HEK293 (cell line): Measurements from ENCODE around the gene RPUSD2.

Experiments
- CTCF ChIA-PET: fragments of 350-600 bp; formaldehyde crosslinking; extraction: SDS; loops from one replicate; lab custom pipeline; 2021; ENCODE audit warnings: antibody characterized with exemption; lab: Yijun Ruan, JAX
- POLR2A ChIA-PET: fragments of 300-600 bp; formaldehyde crosslinking; extraction: SDS; loops from one replicate; lab custom pipeline; 2020; ENCODE audit warnings: antibody characterized with exemption, inconsistent platforms; lab: Yijun Ruan, JAX
- H3K27ac ChIP-seq: fragments of 200-500 bp; sonication (Bioruptor generic); 2 replicates; pipeline ENCODE4 v1.5.1; 2014; ENCODE audit warnings: low read depth, low read length, control low read depth, inconsistent platforms; ENCODE audit errors: extremely low read depth
- H3K36me3 ChIP-seq, 2 experiments: fragments of 200-500 bp in 1 of 2; sonication (Bioruptor generic) in 1 of 2; 1 replicate in 1 of 2; 2 replicates in 1 of 2; pipeline ENCODE4 v1.5.1; 2014 to 2017; ENCODE audit warnings: inconsistent platforms in 2 of 2, low read length in 2 of 2; ENCODE audit not compliant: control insufficient read depth in 2 of 2, insufficient read depth in 1 of 2
- H3K4me1 ChIP-seq: fragments of 200-500 bp; sonication (Bioruptor generic); 2 replicates; pipeline ENCODE4 v1.5.1; 2014; ENCODE audit warnings: mild to moderate bottlenecking, low read length, inconsistent platforms; ENCODE audit not compliant: control insufficient read depth, insufficient read depth
- H3K4me3 ChIP-seq: 2 replicates; pipeline ENCODE4 v1.5.1; 2011; ENCODE audit warnings: low read depth, mild to moderate bottlenecking, control low read depth, low read length, moderate library complexity
- H3K9me3 ChIP-seq: fragments of 200-500 bp; sonication (Bioruptor generic); 2 replicates; pipeline ENCODE4 v1.5.1; 2014; ENCODE audit warnings: low read depth, low read length, inconsistent platforms; ENCODE audit not compliant: control insufficient read depth, insufficient read depth
- GLI2 ChIP-seq: fragments of 450-650 bp; formaldehyde crosslinking; IDR thresholded peaks from 2 replicates; pipeline ENCODE4; 2017; ENCODE audit warnings: missing biosample characterization, missing genetic modification characterization, low read depth, borderline replicate concordance
- KLF9 ChIP-seq: fragments of 450-650 bp; formaldehyde crosslinking; IDR thresholded peaks from 2 replicates; pipeline ENCODE4 v1.5.1; 2016; ENCODE audit warnings: missing biosample characterization, missing genetic modification characterization, low read depth
- MYNN ChIP-seq: fragments of 450-650 bp; formaldehyde crosslinking; IDR thresholded peaks from 2 replicates; pipeline ENCODE4 v1.5.1; 2016; ENCODE audit warnings: missing biosample characterization, missing genetic modification characterization, borderline replicate concordance
- OVOL3 ChIP-seq: fragments of 450-650 bp; formaldehyde crosslinking; IDR thresholded peaks from 2 replicates; pipeline ENCODE4 v1.5.1; 2016; ENCODE audit warnings: missing biosample characterization, missing genetic modification characterization
- RBAK ChIP-seq: fragments of 450-650 bp; formaldehyde crosslinking; IDR thresholded peaks from 2 replicates; pipeline ENCODE4 v1.5.1; 2016; ENCODE audit warnings: missing biosample characterization, missing genetic modification characterization
- ZBTB1 ChIP-seq: fragments of 450-650 bp; formaldehyde crosslinking; IDR thresholded peaks from 2 replicates; pipeline ENCODE4 v1.5.1; 2016; ENCODE audit warnings: missing biosample characterization, missing genetic modification characterization
- ZBTB8A ChIP-seq: fragments of 450-650 bp; formaldehyde crosslinking; IDR thresholded peaks from 2 replicates; pipeline ENCODE4 v1.5.1; 2016; ENCODE audit warnings: missing biosample characterization, missing genetic modification characterization
- ZEB2 ChIP-seq: fragments of 450-650 bp; formaldehyde crosslinking; IDR thresholded peaks from 2 replicates; pipeline ENCODE4 v1.5.1; 2016; ENCODE audit warnings: missing biosample characterization, missing genetic modification characterization
- ZNF112 ChIP-seq: fragments of 450-650 bp; formaldehyde crosslinking; IDR thresholded peaks from 2 replicates; pipeline ENCODE4 v1.5.0; 2017; ENCODE audit warnings: missing biosample characterization, missing genetic modification characterization
- ZNF175 ChIP-seq: fragments of 450-650 bp; formaldehyde crosslinking; IDR thresholded peaks from 2 replicates; pipeline ENCODE4 v1.5.1; 2016; ENCODE audit warnings: missing biosample characterization, missing genetic modification characterization
- ZNF423 ChIP-seq: fragments of 450-650 bp; formaldehyde crosslinking; IDR thresholded peaks from 2 replicates; pipeline ENCODE4 v1.5.1; 2016; ENCODE audit warnings: missing biosample characterization, missing genetic modification characterization
- ZNF558 ChIP-seq: fragments of 450-650 bp; formaldehyde crosslinking; IDR thresholded peaks from 2 replicates; pipeline ENCODE4 v1.5.1; 2016; ENCODE audit warnings: missing biosample characterization, missing genetic modification characterization
- ZNF585B ChIP-seq: fragments of 450-650 bp; formaldehyde crosslinking; IDR thresholded peaks from 2 replicates; pipeline ENCODE4 v1.5.1; 2016; ENCODE audit warnings: missing biosample characterization, missing genetic modification characterization
- TF ChIP-seq, protein P1 (sequence below): fragments of 450-650 bp; formaldehyde crosslinking; IDR thresholded peaks from 2 replicates; pipeline ENCODE4 v1.5.1; 2016; ENCODE audit warnings: missing biosample characterization, missing genetic modification characterization
- TF ChIP-seq, protein P2 (sequence below): fragments of 450-650 bp; formaldehyde crosslinking; IDR thresholded peaks from 2 replicates; pipeline ENCODE4 v1.5.1; 2016; ENCODE audit warnings: missing biosample characterization, missing genetic modification characterization, low read depth
- TF ChIP-seq, protein P3 (sequence below): fragments of 450-650 bp; formaldehyde crosslinking; IDR thresholded peaks from 2 replicates; pipeline ENCODE4 v1.5.1; 2016; ENCODE audit warnings: missing biosample characterization, missing genetic modification characterization
- TF ChIP-seq, protein P4 (sequence below): fragments of 450-650 bp; formaldehyde crosslinking; IDR thresholded peaks from 2 replicates; pipeline ENCODE4 v1.5.1; 2016; ENCODE audit warnings: missing biosample characterization, missing genetic modification characterization, low read depth
- TF ChIP-seq, protein P5 (sequence below): fragments of 450-650 bp; formaldehyde crosslinking; IDR thresholded peaks from 2 replicates; pipeline ENCODE4 v1.5.1; 2017; ENCODE audit warnings: missing biosample characterization, missing genetic modification characterization
- TF ChIP-seq, protein P6 (sequence below): fragments of 450-650 bp; formaldehyde crosslinking; IDR thresholded peaks from 2 replicates; pipeline ENCODE4 v1.5.1; 2017; ENCODE audit warnings: missing biosample characterization, mild to moderate bottlenecking, missing genetic modification characterization, moderate library complexity
- TF ChIP-seq, protein P7 (sequence below): fragments of 450-650 bp; formaldehyde crosslinking; IDR thresholded peaks from 2 replicates; pipeline ENCODE4 v1.5.1; 2016; ENCODE audit warnings: missing biosample characterization, missing genetic modification characterization
- TF ChIP-seq, protein P8 (sequence below): fragments of 450-650 bp; formaldehyde crosslinking; IDR thresholded peaks from 2 replicates; pipeline ENCODE4 v1.5.1; 2016; ENCODE audit warnings: missing biosample characterization, missing genetic modification characterization

The RPUSD2 gene

DNA sequence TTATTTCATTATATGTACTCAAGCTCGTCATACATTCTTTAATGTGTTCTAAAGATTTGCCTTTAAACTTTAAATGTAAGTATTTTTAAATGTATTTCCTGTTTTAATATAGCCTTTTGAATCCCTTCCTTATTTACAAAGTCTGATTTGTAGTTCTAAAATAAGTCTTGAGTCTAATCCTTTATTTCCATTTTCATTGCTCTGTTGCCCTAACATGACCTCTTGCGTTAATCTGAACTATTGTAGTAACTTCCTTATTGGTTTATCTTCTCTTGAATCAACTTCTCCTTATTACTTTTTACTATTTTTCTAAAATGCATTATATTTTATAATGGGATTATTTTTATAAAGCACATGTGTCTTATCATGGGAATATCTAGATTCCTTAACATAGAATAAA lies 48.9 kb downstream of the RPUSD2 start:
- H3K9me3 ChIP-seq: no peaks in the 10 kb centered on the region
- POLR2A ChIA-PET: no interaction called here
- no peak for TF ChIP-seq OVOL3 (tag by site-specific recombination)
- TF ChIP-seq, protein P1, sequence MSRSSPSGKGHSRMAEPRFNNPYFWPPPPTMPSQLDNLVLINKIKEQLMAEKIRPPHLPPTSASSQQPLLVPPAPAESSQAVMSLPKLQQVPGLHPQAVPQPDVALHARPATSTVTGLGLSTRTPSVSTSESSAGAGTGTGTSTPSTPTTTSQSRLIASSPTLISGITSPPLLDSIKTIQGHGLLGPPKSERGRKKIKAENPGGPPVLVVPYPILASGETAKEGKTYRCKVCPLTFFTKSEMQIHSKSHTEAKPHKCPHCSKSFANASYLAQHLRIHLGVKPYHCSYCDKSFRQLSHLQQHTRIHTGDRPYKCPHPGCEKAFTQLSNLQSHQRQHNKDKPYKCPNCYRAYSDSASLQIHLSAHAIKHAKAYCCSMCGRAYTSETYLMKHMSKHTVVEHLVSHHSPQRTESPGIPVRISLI: 0 out of 2 replicates have a peak, but pooled peaks have one; percentile 1
- no peak for TF ChIP-seq MYNN (tag by site-specific recombination)
- TF ChIP-seq, all 188 proteins: peak for 1
- no peaks in the 10 kb centered on the region for H3K4me1 ChIP-seq
- H3K4me3 ChIP-seq: no peak overlapping the region
- CTCF ChIA-PET: no interaction called here
- H3K36me3 ChIP-seq: peaks cover 12 to 26% of the 10 kb centered on the region in 2 experiments
- H3K27ac ChIP-seq: no peak overlapping the region

DNA sequence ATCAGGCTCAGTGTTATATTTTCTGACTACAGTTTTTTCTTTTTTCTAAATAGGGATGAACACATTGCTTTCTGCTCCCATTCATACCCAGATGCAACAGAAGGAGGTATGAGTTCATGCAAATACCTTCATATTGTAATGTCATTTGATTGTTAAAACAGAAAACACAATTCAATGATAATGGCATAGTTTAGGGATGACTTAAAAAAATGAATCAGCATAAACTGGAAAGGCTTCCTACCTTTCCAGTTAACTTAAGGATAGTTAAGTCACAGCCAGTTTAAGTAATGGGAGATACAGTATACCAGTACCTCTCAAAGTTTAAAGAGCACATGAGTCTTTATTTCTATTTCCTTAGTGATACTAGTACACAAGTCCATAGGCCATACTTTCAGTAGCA lies 49.8 kb downstream of the RPUSD2 start:
- no peaks in the 10 kb centered on the region for H3K9me3 ChIP-seq
- no peak overlapping the region for H3K4me3 ChIP-seq
- peaks cover 12 to 26% of the 10 kb centered on the region in 2 experiments for H3K36me3 ChIP-seq
- no peak overlapping the region for H3K27ac ChIP-seq
- ChIA-PET CTCF (no interaction called here), POLR2A (no interaction called here)
- H3K4me1 ChIP-seq: no peaks in the 10 kb centered on the region
- no peak for TF ChIP-seq ZNF423 (tag by site-specific recombination)
- TF ChIP-seq, protein P2, sequence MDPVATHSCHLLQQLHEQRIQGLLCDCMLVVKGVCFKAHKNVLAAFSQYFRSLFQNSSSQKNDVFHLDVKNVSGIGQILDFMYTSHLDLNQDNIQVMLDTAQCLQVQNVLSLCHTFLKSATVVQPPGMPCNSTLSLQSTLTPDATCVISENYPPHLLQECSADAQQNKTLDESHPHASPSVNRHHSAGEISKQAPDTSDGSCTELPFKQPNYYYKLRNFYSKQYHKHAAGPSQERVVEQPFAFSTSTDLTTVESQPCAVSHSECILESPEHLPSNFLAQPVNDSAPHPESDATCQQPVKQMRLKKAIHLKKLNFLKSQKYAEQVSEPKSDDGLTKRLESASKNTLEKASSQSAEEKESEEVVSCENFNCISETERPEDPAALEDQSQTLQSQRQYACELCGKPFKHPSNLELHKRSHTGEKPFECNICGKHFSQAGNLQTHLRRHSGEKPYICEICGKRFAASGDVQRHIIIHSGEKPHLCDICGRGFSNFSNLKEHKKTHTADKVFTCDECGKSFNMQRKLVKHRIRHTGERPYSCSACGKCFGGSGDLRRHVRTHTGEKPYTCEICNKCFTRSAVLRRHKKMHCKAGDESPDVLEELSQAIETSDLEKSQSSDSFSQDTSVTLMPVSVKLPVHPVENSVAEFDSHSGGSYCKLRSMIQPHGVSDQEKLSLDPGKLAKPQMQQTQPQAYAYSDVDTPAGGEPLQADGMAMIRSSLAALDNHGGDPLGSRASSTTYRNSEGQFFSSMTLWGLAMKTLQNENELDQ (tag by site-specific recombination): no peak
- no peak for TF ChIP-seq ZBTB8A (tag by site-specific recombination)
- TF ChIP-seq, protein P3, sequence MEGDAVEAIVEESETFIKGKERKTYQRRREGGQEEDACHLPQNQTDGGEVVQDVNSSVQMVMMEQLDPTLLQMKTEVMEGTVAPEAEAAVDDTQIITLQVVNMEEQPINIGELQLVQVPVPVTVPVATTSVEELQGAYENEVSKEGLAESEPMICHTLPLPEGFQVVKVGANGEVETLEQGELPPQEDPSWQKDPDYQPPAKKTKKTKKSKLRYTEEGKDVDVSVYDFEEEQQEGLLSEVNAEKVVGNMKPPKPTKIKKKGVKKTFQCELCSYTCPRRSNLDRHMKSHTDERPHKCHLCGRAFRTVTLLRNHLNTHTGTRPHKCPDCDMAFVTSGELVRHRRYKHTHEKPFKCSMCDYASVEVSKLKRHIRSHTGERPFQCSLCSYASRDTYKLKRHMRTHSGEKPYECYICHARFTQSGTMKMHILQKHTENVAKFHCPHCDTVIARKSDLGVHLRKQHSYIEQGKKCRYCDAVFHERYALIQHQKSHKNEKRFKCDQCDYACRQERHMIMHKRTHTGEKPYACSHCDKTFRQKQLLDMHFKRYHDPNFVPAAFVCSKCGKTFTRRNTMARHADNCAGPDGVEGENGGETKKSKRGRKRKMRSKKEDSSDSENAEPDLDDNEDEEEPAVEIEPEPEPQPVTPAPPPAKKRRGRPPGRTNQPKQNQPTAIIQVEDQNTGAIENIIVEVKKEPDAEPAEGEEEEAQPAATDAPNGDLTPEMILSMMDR (tag by site-specific recombination): no peak
- no peak for TF ChIP-seq ZNF112
- no peak for TF ChIP-seq KLF9 (tag by site-specific recombination)
- no peak for TF ChIP-seq ZNF558
- TF ChIP-seq, protein P4, sequence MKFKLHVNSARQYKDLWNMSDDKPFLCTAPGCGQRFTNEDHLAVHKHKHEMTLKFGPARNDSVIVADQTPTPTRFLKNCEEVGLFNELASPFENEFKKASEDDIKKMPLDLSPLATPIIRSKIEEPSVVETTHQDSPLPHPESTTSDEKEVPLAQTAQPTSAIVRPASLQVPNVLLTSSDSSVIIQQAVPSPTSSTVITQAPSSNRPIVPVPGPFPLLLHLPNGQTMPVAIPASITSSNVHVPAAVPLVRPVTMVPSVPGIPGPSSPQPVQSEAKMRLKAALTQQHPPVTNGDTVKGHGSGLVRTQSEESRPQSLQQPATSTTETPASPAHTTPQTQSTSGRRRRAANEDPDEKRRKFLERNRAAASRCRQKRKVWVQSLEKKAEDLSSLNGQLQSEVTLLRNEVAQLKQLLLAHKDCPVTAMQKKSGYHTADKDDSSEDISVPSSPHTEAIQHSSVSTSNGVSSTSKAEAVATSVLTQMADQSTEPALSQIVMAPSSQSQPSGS (tag by site-specific recombination): no peak
- TF ChIP-seq ZEB2 (tag by site-specific recombination): no peak
- TF ChIP-seq, protein P5, sequence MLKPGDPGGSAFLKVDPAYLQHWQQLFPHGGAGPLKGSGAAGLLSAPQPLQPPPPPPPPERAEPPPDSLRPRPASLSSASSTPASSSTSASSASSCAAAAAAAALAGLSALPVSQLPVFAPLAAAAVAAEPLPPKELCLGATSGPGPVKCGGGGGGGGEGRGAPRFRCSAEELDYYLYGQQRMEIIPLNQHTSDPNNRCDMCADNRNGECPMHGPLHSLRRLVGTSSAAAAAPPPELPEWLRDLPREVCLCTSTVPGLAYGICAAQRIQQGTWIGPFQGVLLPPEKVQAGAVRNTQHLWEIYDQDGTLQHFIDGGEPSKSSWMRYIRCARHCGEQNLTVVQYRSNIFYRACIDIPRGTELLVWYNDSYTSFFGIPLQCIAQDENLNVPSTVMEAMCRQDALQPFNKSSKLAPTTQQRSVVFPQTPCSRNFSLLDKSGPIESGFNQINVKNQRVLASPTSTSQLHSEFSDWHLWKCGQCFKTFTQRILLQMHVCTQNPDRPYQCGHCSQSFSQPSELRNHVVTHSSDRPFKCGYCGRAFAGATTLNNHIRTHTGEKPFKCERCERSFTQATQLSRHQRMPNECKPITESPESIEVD (tag by site-specific recombination): no peak
- TF ChIP-seq, protein P6, sequence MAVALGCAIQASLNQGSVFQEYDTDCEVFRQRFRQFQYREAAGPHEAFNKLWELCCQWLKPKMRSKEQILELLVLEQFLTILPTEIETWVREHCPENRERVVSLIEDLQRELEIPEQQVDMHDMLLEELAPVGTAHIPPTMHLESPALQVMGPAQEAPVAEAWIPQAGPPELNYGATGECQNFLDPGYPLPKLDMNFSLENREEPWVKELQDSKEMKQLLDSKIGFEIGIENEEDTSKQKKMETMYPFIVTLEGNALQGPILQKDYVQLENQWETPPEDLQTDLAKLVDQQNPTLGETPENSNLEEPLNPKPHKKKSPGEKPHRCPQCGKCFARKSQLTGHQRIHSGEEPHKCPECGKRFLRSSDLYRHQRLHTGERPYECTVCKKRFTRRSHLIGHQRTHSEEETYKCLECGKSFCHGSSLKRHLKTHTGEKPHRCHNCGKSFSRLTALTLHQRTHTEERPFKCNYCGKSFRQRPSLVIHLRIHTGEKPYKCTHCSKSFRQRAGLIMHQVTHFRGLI (tag by site-specific recombination): no peak
- no peak for TF ChIP-seq ZBTB1 (tag by site-specific recombination)
- no peak for TF ChIP-seq GLI2 (tag by site-specific recombination)
- TF ChIP-seq, protein P7, sequence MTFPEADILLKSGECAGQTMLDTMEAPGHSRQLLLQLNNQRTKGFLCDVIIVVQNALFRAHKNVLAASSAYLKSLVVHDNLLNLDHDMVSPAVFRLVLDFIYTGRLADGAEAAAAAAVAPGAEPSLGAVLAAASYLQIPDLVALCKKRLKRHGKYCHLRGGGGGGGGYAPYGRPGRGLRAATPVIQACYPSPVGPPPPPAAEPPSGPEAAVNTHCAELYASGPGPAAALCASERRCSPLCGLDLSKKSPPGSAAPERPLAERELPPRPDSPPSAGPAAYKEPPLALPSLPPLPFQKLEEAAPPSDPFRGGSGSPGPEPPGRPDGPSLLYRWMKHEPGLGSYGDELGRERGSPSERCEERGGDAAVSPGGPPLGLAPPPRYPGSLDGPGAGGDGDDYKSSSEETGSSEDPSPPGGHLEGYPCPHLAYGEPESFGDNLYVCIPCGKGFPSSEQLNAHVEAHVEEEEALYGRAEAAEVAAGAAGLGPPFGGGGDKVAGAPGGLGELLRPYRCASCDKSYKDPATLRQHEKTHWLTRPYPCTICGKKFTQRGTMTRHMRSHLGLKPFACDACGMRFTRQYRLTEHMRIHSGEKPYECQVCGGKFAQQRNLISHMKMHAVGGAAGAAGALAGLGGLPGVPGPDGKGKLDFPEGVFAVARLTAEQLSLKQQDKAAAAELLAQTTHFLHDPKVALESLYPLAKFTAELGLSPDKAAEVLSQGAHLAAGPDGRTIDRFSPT (tag by site-specific recombination): no peak
- no peak for TF ChIP-seq ZNF585B (tag by site-specific recombination)
- TF ChIP-seq RBAK: no peak
- no peak for TF ChIP-seq ZNF175 (tag by site-specific recombination)
- TF ChIP-seq, protein P8, sequence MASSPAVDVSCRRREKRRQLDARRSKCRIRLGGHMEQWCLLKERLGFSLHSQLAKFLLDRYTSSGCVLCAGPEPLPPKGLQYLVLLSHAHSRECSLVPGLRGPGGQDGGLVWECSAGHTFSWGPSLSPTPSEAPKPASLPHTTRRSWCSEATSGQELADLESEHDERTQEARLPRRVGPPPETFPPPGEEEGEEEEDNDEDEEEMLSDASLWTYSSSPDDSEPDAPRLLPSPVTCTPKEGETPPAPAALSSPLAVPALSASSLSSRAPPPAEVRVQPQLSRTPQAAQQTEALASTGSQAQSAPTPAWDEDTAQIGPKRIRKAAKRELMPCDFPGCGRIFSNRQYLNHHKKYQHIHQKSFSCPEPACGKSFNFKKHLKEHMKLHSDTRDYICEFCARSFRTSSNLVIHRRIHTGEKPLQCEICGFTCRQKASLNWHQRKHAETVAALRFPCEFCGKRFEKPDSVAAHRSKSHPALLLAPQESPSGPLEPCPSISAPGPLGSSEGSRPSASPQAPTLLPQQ (tag by site-specific recombination): no peak
